K562 (cell line): ENCODE measurements around the gene NEK2. TPM values are rescaled to one million over a fixed set of nuclear protein-coding genes. Genes with fewer than 3 reads are reported as not detected.
"Not testable (repeated sequence)": the region's sequence is repeated elsewhere in the genome, so short reads cannot be mapped to it uniquely, and the experiment has no call there.

Experiments used
- ATAC-seq: fragments of 200-7000 bp; cut with Tn5 transposase; 3 replicates; pipeline ENCODE4 v1.9.1; 2020; ENCODE audit warnings: moderate library complexity
- BruUV-seq: library from RNA; stranded (reverse); fragments of 400-500 nt; replicated peaks from 2 replicates; lab custom pipeline; 2021; lab: Mats Ljungman, UMichigan
- CTCF ChIA-PET: fragments of 300-600 bp; formaldehyde crosslinking; extraction: SDS; loops from one replicate; lab custom pipeline; 2021; ENCODE audit warnings: low intra/inter-chr PET ratio; lab: Yijun Ruan, JAX
- POLR2A ChIA-PET: fragments of 300-600, 350-650 bp; sonication (Branson Sonifier 250); formaldehyde crosslinking; extraction: SDS; loops from one replicate; lab custom pipeline; 2021; ENCODE audit warnings: antibody characterized with exemption, inconsistent platforms; lab: Yijun Ruan, JAX
- DNase-seq, 4 experiments: peaks; one replicate each; pipeline versions ENCODE4 v3.0.0 to v3.0.0-alpha.2; 2011 to 2018; ENCODE audit warnings: low spot score in 3 of 4, mixed read lengths in 3 of 4; ENCODE audit errors: extremely low read depth in 1 of 4
- FAIRE-seq: peaks from 2 replicates; lab custom pipeline; 2011; peaks lifted over from hg19 to GRCh38; lab: Jason Lieb, UNC
- H2AFZ ChIP-seq: 2 replicates; pipeline ENCODE4 v1.6.0; 2011; ENCODE audit warnings: low read depth, low read length, control low read depth, inconsistent platforms
- H3K27ac ChIP-seq: fragments of 200-600 bp; 3 replicates; pipeline ENCODE4 v1.8.0; 2011; ENCODE audit warnings: low read depth, mild to moderate bottlenecking, control low read depth, inconsistent platforms, low read length, moderate library complexity, mixed read lengths; ENCODE audit errors: extremely low read depth
- H3K27me3 ChIP-seq, 2 experiments: fragments of 300-600 bp in 1 of 2; 2 replicates in 1 of 2; 3 replicates in 1 of 2; pipeline versions ENCODE4 v1.6.0 to v1.8.0; 2011; ENCODE audit warnings: inconsistent platforms in 2 of 2, low read length in 2 of 2, mild to moderate bottlenecking in 1 of 2, mixed read lengths in 1 of 2, moderate library complexity in 1 of 2; ENCODE audit not compliant: control insufficient read depth in 2 of 2, insufficient read depth in 2 of 2
- H3K36me3 ChIP-seq: fragments of 300-600 bp; 3 replicates; pipeline ENCODE4 v1.8.0; 2011; ENCODE audit warnings: mild to moderate bottlenecking, low read length, inconsistent platforms; ENCODE audit not compliant: control insufficient read depth, insufficient read depth
- H3K4me1 ChIP-seq, 2 experiments: fragments of 200-600 bp in 1 of 2; replicated peaks in 1 of 2; 2 replicates in 1 of 2; 3 replicates in 1 of 2; pipeline versions ENCODE4 v1.5.1 to v1.8.0; 2011; ENCODE audit warnings: inconsistent platforms in 2 of 2, low read length in 2 of 2, mild to moderate bottlenecking in 1 of 2, mixed read lengths in 1 of 2, moderate library complexity in 1 of 2; ENCODE audit not compliant: control insufficient read depth in 2 of 2, insufficient read depth in 2 of 2
- H3K4me2 ChIP-seq: 2 replicates; pipeline ENCODE4 v1.6.1; 2011; ENCODE audit warnings: low read length, control low read depth, inconsistent platforms, mixed read lengths; ENCODE audit not compliant: insufficient read depth
- H3K4me3 ChIP-seq: fragments of 200-600 bp; sonication (generic), shearing (Covaris generic); 2 replicates; pipeline ENCODE4 v1.5.1; 2016; ENCODE audit warnings: control low read depth, inconsistent platforms
- H3K79me2 ChIP-seq: fragments of 200-600 bp; 3 replicates; pipeline ENCODE4 v1.8.0; 2011; ENCODE audit warnings: low read length, inconsistent platforms; ENCODE audit not compliant: control insufficient read depth, insufficient read depth
- H3K9ac ChIP-seq, 2 experiments: 2 replicates each; pipeline versions ENCODE4 v1.6.0 to v1.6.1; 2011; ENCODE audit warnings: low read depth in 2 of 2, low read length in 2 of 2, control low read depth in 1 of 2, inconsistent platforms in 1 of 2, mild to moderate bottlenecking in 1 of 2, mixed read lengths in 1 of 2; ENCODE audit not compliant: insufficient read depth in 1 of 2
- H3K9me1 ChIP-seq: one replicate; pipeline ENCODE4 v1.6.0; 2011; ENCODE audit warnings: inconsistent platforms, mild to moderate bottlenecking, low read length, moderate library complexity; ENCODE audit not compliant: control insufficient read depth, insufficient read depth
- H3K9me3 ChIP-seq: replicated peaks from 2 replicates; pipeline ENCODE4 v1.5.1; 2011; ENCODE audit warnings: low read depth, low read length, inconsistent platforms; ENCODE audit not compliant: control insufficient read depth, insufficient read depth
- H4K20me1 ChIP-seq: replicated peaks from 2 replicates; pipeline ENCODE4 v1.6.1; 2011; ENCODE audit warnings: low read length, inconsistent platforms, mixed read lengths; ENCODE audit not compliant: control insufficient read depth, insufficient read depth
- KDM1A ChIP-seq, 2 experiments: fragments of 450-650 bp; IDR thresholded peaks; 2 replicates each; pipeline ENCODE4 v1.6.1; 2016; ENCODE audit warnings: mild to moderate bottlenecking in 2 of 2
- MEIS2 ChIP-seq: fragments of 450-650 bp; IDR thresholded peaks from 2 replicates; pipeline ENCODE4 v1.6.1; 2014; ENCODE audit warnings: mild to moderate bottlenecking; ENCODE audit not compliant: partially characterized antibody
- NCOR1 ChIP-seq: fragments of 450-650 bp; IDR thresholded peaks from 2 replicates; pipeline ENCODE4 v1.6.1; 2016; ENCODE audit warnings: mild to moderate bottlenecking, moderate library complexity
- YY1 ChIP-seq, 3 experiments: IDR thresholded peaks; 2 replicates each; pipeline ENCODE4 v1.6.1; 2011; ENCODE audit warnings: low read length in 2 of 3, mild to moderate bottlenecking in 2 of 3, moderate library complexity in 2 of 3, borderline replicate concordance in 1 of 3, control low read depth in 1 of 3, low read depth in 1 of 3; ENCODE audit not compliant: insufficient read depth in 3 of 3, insufficient replicate concordance in 2 of 3, control insufficient read depth in 1 of 3, insufficient read length in 1 of 3; ENCODE audit errors: extremely low read depth in 1 of 3
- WGBS: fragments of 100-300 bp; shearing (Covaris generic); methylation state at CpG from one replicate; pipeline ENCODE4 v1.1.6; 2016; ENCODE audit warnings: low coverage, mixed read lengths; ENCODE audit not compliant: insufficient coverage; ENCODE audit errors: missing lambda C conversion rate; 5-methylcytosine and 5-hydroxymethylcytosine counted together
- in situ Hi-C: fragments of 300-500 bp; cut with MboI; formaldehyde crosslinking; loops from 4 replicates; pipeline ENCODE4 v1.15.0; 2018; ENCODE audit warnings: inconsistent platforms, mixed read lengths
- intact Hi-C: fragments of 100-400 bp; cut with micrococcal nuclease; formaldehyde crosslinking; loops from 2 replicates; pipeline ENCODE4 v1.14.2; 2022
- polyA plus RNA-seq, 8 experiments: library from polyadenylated mRNA; depleted of rRNA in 4 of 8; stranded (reverse) in 5 of 8; unstranded in 3 of 8; fragments of >200 nt; fragmentation: Nextera tagmentation in 2 of 8; fragmentation: Illumina TruSeq in 1 of 8; extraction: Ambion mirVana in 2 of 8; extraction: Trizol in 1 of 8; gene quantifications; 2 replicates each; pipeline versions ENCODE4 v1.2.1 to v1.2.3, GENCODE V29; 2011 to 2014; ENCODE audit warnings: inconsistent platforms in 1 of 8, missing spikeins in 1 of 8
- total RNA-seq, 7 experiments: library from RNA; depleted of rRNA in 6 of 7; stranded (reverse); fragments of >200 nt in 6 of 7; fragmentation: Illumina TruSeq in 2 of 7; extraction: Trizol in 2 of 7; gene quantifications; 2 replicates each; pipeline versions ENCODE4 v1.2.1 to v1.2.3, GENCODE V29; 2011 to 2021; ENCODE audit warnings: low replicate concordance in 1 of 7
- TF ChIP-seq, protein P1 (sequence below), 2 experiments: fragments of 450-650 bp in 1 of 2; sonication (generic) in 1 of 2; formaldehyde crosslinking in 1 of 2; IDR thresholded peaks in 1 of 2; conservative IDR thresholded peaks in 1 of 2; 2 replicates each; pipeline versions ENCODE4 v1.6.1 to v1.8.1; 2016 to 2023; ENCODE audit warnings: mild to moderate bottlenecking in 2 of 2, moderate library complexity in 2 of 2, inconsistent platforms in 1 of 2, missing genetic modification reagents in 1 of 2

Gene NEK2
- total and polyA plus RNA-seq, 9 of the 15 experiments (the other 6 are each of a cell fraction or from before 2014, with no cell fraction given): 30.0 to 74.7 (median 66.4) TPM

DNA sequence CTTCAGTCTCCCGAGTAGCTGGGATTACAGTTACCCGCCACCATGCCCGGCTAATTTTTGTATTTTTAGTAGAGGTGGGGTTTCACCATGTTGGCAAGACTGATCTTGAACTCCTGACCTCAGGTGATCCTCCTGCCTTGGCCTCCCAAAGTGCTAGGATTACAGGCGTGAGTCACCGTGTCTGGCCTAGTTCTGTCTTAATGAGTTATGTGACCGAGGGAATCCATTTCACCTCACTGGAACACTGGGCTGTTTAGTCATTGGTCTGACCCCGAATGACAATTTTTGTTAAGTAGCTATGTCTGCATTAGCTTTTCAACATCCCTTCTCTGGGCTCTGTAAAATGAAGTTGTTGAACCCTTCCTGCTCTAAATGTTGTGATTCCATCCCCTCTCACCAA lies 6.8 kb upstream of the NEK2 start:
- ChIA-PET POLR2A (interaction anchor here (0.8 to 1.3 kb wide), 2 partner anchors 296 to 354 kb away, joined by 3 to 4 read pairs; partner anchors contain the start of genes DTL and INTS7), CTCF (interaction anchor here (3.1 kb wide), 1 partner anchor 353 kb away, joined by 22 read pairs; the partner anchor contains the start of genes DTL and INTS7)
- H3K9ac ChIP-seq, H3K36me3 ChIP-seq, ATAC-seq, H2AFZ ChIP-seq, H3K4me3 ChIP-seq, H3K4me2 ChIP-seq, H3K4me1 ChIP-seq, H4K20me1 ChIP-seq, FAIRE-seq, H3K9me1 ChIP-seq, DNase-seq, H3K9me3 ChIP-seq, BruUV-seq, H3K27ac ChIP-seq, H3K79me2 ChIP-seq: not testable (repeated sequence)
- TF ChIP-seq KDM1A (IDR thresholded peaks at IDR 0.05) (peak; percentile 10 to 23; a peak in 1 of 4 replicates), NCOR1 (peak; percentile 29; the same call in 1 of the 2 replicates), MEIS2 (peak; percentile 79), YY1 (IDR thresholded peaks at IDR 0.05; ENCODE audit: borderline replicate concordance in 1 of 3, control insufficient read depth in 1 of 3, extremely low read depth in 1 of 3, insufficient read depth in 3 of 3, insufficient read length in 1 of 3, insufficient replicate concordance in 2 of 3, low read depth in 1 of 3, low read length in 2 of 3) (peak in 1 of 3 experiments; percentile 28)
- TF ChIP-seq, protein P1, sequence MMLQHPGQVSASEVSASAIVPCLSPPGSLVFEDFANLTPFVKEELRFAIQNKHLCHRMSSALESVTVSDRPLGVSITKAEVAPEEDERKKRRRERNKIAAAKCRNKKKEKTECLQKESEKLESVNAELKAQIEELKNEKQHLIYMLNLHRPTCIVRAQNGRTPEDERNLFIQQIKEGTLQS (IDR thresholded peaks at IDR 0.05): peak; percentile 54
- TF ChIP-seq, protein P1 (CRISPR knock-in tag; conservative IDR thresholded peaks at IDR 0.05): not testable (repeated sequence)
- intact Hi-C loops: loop anchor here (5.0 kb wide), 3 partner anchors 150 to 685 kb away; partner anchors contain the start of gene LPGAT1
- H3K27me3 ChIP-seq: peaks cover 7 to 27% of the 10 kb centered on the region in 2 experiments; a peak in 2 of 5 replicates
- in situ Hi-C loops: loop anchor here (25.0 kb wide), 2 partner anchors 355 to 680 kb away; partner anchors contain the start of genes DTL and INTS7
- 9% methylated on average over 7 of the region's 7 CpGs for WGBS
